WERI-Rb-1 (cell line): ENCODE results near the gene ZSWIM6.

Experiments
- DNase-seq: peaks from one replicate; pipeline ENCODE4 v3.0.0-alpha.2; 2020
- H3K27ac ChIP-seq: fragments of 250-450 bp; sonication (Bioruptor Pico); 2 replicates; pipeline ENCODE4 v1.5.1; 2020; ENCODE audit warnings: mild to moderate bottlenecking, moderate library complexity
- H3K27me3 ChIP-seq: fragments of 250-450 bp; sonication (Bioruptor Pico); 2 replicates; pipeline ENCODE4 v1.5.1; 2021; ENCODE audit warnings: mild to moderate bottlenecking, low read depth, moderate library complexity; ENCODE audit not compliant: insufficient read depth, severe bottlenecking
- H3K36me3 ChIP-seq: fragments of 250-450 bp; sonication (Bioruptor Pico); 2 replicates; pipeline ENCODE4 v1.5.1; 2020; ENCODE audit warnings: mild to moderate bottlenecking, moderate library complexity
- H3K4me3 ChIP-seq: 2 replicates; pipeline ENCODE4 v1.5.1; 2011; ENCODE audit warnings: low read depth, mild to moderate bottlenecking, control low read depth, low read length
- H3K9me3 ChIP-seq: fragments of 250-450 bp; sonication (Bioruptor Pico); 2 replicates; pipeline ENCODE4 v1.5.1; 2021; ENCODE audit warnings: mild to moderate bottlenecking, moderate library complexity; ENCODE audit not compliant: severe bottlenecking
- TF ChIP-seq, protein P1 (sequence below): IDR thresholded peaks from 2 replicates; pipeline ENCODE4 v1.5.1; 2011; ENCODE audit warnings: low read depth, mild to moderate bottlenecking, control low read depth, inconsistent platforms, low read length

ZSWIM6 gene

GRCh38 chr5:61536922-61537321 lies 204.9 kb downstream of the ZSWIM6 start:
- Histone ChIP-seq H3K4me3 (no peak overlapping the region), H3K27me3 (no peaks in the 10 kb centered on the region), H3K9me3 (no peaks in the 10 kb centered on the region), H3K36me3 (peaks cover 14% of the 10 kb centered on the region), H3K27ac (no peak overlapping the region)
- TF ChIP-seq, protein P1, sequence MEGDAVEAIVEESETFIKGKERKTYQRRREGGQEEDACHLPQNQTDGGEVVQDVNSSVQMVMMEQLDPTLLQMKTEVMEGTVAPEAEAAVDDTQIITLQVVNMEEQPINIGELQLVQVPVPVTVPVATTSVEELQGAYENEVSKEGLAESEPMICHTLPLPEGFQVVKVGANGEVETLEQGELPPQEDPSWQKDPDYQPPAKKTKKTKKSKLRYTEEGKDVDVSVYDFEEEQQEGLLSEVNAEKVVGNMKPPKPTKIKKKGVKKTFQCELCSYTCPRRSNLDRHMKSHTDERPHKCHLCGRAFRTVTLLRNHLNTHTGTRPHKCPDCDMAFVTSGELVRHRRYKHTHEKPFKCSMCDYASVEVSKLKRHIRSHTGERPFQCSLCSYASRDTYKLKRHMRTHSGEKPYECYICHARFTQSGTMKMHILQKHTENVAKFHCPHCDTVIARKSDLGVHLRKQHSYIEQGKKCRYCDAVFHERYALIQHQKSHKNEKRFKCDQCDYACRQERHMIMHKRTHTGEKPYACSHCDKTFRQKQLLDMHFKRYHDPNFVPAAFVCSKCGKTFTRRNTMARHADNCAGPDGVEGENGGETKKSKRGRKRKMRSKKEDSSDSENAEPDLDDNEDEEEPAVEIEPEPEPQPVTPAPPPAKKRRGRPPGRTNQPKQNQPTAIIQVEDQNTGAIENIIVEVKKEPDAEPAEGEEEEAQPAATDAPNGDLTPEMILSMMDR, result no peak
- no peak for DNase-seq

DNA sequence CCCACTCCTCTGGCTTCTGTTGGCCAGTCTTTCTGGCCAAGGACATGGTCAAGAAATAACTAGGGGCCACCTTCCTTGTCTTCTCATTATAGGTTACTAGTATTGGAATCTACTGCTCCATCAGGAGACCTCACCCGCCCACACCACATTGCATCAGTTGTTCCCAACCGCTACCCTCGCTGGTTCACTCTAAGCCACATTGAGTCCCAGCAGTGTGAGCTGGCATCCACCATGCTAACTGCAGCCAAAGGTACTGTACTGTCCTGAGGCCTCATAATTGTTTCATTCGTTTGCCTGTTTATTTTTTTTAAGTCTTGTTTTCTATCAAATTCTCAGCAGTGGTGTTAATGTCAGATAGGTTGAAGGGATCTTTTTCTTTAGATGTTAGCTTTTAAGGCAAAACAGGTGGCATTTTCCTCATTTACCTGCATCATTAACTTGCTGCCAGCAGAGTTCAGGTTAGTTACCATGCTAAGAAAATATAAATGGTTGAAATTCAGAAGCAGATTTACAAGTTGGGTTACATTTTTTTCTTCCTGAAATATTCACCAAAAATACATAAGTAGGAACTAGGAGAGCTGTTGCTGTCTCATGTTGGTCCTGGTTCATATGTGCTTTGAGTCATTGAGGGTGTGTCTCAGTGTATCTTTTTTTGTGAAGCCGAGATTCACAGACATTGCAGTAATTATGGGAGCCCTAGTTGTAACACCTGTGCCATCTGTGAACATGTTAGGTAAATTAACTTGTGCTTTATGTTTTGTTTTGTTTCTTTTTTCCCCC lies 206.9 kb downstream of the ZSWIM6 start:
- no peaks in the 10 kb centered on the region for H3K9me3 ChIP-seq
- no peak for DNase-seq
- no peak overlapping the region for H3K27ac ChIP-seq
- H3K36me3 ChIP-seq, result peaks cover 28% of the 10 kb centered on the region
- H3K4me3 ChIP-seq, result no peak overlapping the region
- no peaks in the 10 kb centered on the region for H3K27me3 ChIP-seq
- TF ChIP-seq, protein P1, result no peak

DNA sequence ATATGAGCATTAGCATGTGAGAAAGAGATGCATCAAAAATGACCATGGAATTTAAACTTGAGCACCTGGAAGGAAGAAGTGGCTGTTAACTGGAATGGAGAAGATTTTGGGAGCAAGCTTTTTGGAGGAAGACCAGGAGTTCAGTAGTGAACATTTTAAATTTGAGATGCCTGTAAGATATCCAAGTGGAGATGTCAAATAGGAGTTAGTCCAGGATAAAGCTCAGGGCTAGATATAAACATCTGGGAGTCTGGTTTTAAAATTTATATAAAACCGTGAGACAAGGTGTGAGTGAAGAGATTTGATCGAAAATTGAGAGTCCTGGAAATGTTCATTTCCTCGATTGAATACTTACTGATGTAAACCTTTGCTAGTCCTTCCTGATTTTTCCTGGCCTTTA lies 217.5 kb downstream of the ZSWIM6 start:
- H3K9me3 ChIP-seq, result no peaks in the 10 kb centered on the region
- no peak overlapping the region for H3K4me3 ChIP-seq
- TF ChIP-seq, protein P1, result no peak
- H3K36me3 ChIP-seq, result no peaks in the 10 kb centered on the region
- H3K27me3 ChIP-seq, result no peaks in the 10 kb centered on the region
- H3K27ac ChIP-seq, result no peak overlapping the region
- no peak for DNase-seq

GRCh38 chr5:61551637-61552313 lies 219.7 kb downstream of the ZSWIM6 start:
- Histone ChIP-seq H3K9me3 (no peaks in the 10 kb centered on the region), H3K36me3 (no peaks in the 10 kb centered on the region), H3K27me3 (no peaks in the 10 kb centered on the region), H3K27ac (no peak overlapping the region), H3K4me3 (no peak overlapping the region)
- TF ChIP-seq, protein P1, result no peak
- no peak for DNase-seq

- Histone ChIP-seq H3K36me3 (no peaks in the 10 kb centered on the region), H3K27me3 (no peaks in the 10 kb centered on the region), H3K9me3 (no peaks in the 10 kb centered on the region), H3K4me3 (no peak overlapping the region), H3K27ac (no peak overlapping the region)
- TF ChIP-seq, protein P1, result no peak
- DNase-seq, result no peak
Observed at GRCh38 chr5:61559146-61559545, 227.1 kb downstream of the ZSWIM6 start.

GRCh38 chr5:61559722-61560121 lies 227.7 kb downstream of the ZSWIM6 start:
- Histone ChIP-seq H3K4me3 (no peak overlapping the region), H3K9me3 (no peaks in the 10 kb centered on the region), H3K27me3 (no peaks in the 10 kb centered on the region), H3K27ac (no peak overlapping the region), H3K36me3 (no peaks in the 10 kb centered on the region)
- DNase-seq, result no peak
- TF ChIP-seq, protein P1, result no peak
